ENCODE data around the gene ZFAND5.

The ZFAND5 gene

DNA sequence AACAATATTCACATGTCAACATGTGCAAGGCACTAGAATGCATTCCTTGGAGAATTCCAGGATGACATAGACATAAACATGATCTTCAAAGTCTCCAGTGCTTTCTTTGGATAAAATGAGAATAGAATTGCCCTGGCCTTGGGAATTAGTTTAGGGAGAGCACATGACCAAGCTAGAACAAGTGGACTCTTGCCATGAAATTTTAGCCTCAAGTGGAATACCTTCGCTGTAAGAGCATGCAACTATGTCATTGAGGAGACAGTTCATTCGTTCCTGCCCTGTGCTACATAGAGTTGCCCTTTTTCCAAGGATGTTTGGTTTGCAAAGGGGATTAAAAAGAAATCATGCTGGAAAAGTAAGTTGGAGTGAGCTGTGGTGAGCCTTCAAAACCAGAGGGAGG lies 42.7 kb downstream of the ZFAND5 start:
- no peak for DNase-seq

- peak; percentile 82 for DNase-seq
Measured at GRCh38 chr9:72315510-72316311, 49.3 kb downstream of the ZFAND5 start.

DNA sequence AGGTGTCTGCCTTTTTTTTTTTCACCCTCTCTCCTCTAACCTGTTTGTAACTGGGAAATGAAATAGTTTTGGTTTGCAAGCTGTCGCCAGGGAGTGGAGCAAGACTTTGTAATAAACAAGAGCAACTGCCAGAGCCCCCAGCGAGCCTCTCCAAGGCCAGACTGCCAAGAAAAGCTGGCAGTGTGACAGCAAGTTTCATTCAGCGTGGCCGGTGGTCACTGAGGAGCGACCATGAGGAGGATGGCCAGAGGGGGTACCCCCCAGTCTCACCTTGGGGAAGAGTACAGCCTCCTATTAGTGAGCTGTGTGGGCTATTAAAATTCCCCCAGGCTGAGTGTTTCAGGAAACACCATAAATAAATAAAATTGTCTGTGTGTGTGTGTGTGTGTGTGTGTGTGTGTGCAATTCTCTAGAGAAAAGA lies 49.9 kb downstream of the ZFAND5 start:
- DNase-seq, result peak; percentile 42

- no peak for DNase-seq
Measured at GRCh38 chr9:72313507-72313906, 51.5 kb downstream of the ZFAND5 start.

DNA sequence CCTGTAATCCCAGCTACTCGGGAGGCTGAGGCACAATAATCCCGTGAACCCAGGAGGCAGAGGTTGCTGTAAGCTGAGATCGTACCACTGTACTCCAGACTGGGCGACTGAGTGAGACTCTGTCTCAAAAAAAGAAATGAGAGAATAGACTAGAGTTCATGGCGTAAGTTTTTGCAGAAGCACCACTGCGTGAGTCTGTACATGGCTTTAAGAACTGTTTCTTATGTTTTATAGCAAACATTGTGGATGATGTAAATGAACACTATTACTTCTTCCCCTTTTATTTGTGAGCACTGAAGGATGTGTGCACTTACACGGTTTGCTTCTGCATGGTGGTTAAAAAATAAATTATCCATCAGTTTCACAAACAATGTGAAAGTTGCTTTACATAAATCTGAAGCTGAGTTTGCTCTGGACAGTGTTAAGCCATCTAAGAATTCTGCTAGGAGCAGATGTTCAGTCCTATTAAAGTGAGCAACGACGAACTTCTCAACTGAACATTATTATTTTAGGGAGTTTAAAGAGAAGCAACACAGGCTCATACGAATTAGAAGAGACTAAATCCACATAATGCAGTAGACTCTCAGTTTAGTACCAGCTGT lies 52.5 kb downstream of the ZFAND5 start:
- DNase-seq, result peak; percentile 77

DNA sequence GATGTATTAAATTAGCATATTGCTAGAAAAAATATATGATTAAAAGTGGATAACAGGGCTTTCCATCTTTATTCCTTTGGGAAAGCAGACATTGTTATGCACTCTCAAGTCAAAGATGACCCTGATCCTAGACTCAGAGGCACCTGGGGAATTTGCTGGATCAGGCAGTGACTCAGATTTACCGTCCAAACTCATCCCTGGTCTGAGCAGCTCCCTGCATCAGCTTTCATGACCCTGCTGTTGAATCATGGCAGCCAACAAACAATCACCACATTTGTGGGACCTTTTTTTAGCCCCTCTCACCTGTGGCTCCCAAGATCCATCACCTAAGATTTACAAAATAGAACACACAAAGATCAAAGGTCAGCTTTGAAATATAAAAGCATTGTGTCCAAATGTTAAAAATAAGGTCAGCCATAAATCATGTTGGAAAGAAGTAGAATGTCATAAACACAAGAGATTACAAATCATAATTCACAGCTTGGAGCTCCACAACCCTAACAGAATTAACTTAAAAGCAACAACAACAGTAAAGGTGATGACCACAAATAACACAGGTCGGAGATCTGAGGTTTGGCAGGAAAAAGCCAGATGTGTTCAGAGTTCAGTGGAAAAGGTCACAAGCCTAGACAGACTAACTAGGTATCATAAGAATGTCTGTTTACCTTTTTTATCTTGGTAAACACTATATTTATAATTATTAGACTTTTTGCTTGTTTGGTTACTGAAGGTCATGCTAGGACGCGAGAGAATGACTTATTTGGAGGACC lies 55.5 kb downstream of the ZFAND5 start:
- no peak for DNase-seq

DNA sequence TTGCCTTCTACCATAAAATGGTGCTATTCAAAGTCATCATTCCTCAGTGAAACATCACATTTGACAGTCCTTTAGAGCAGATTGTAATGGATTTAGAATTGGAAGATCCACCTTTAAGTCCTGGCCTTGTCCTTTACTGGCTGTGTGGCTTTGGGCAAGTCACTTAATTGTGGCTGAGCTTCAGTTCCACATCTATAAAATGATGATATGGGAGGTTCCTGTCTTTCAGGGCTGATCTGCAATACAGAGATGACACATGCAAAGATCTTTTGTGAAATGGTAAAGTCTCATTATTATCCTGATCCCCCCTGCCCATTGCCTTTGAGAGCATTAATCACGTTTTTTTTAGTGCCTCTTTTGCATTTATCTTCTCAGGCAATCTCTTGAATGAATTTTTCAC lies 58.2 kb downstream of the ZFAND5 start:
- peak; percentile 59 for DNase-seq

DNA sequence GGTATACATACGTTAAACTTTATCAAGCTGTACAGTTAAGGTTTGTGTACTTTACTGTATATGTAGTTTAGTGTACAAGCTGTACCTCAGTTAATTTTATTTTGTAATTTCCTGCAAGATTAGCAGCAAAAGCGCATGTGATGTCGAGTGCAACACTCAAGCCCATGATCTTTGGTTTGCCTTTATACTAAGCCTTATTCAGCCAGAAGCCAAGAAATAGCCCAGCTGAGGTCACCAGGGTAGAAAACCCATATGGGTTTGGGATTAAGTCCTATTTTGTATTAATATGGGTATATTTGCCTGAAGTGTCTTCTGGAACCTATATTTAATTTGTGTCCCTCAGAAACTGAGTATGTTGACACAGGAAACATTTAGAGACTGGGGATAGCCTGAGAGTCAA lies 59.3 kb downstream of the ZFAND5 start:
- no peak for DNase-seq

- DNase-seq, result peak; percentile 83
Measured at GRCh38 chr9:72305102-72305546, 59.9 kb downstream of the ZFAND5 start.

- DNase-seq, result no peak
Measured at GRCh38 chr9:72304538-72304937, 60.5 kb downstream of the ZFAND5 start.
